HepG2 (cell line): Measurements from ENCODE around the gene PLCXD1. TPM values are rescaled to one million over a fixed set of nuclear protein-coding genes. Genes with fewer than 3 reads are reported as not detected.

Experiments used
- AGO1 ChIP-seq: fragments of 200-400 bp; formaldehyde crosslinking; IDR thresholded peaks from 2 replicates; pipeline ENCODE4 v1.6.1; 2017; ENCODE audit warnings: mild to moderate bottlenecking, low read depth, low read length, moderate library complexity; ENCODE audit not compliant: poor library complexity, severe bottlenecking
- AGO2 ChIP-seq: fragments of 200-400 bp; formaldehyde crosslinking; optimal IDR thresholded peaks from 2 replicates; pipeline ENCODE3; 2017; ENCODE audit warnings: mild to moderate bottlenecking, low read depth, low read length, moderate library complexity
- ARID2 ChIP-seq: sonication (generic); formaldehyde crosslinking; IDR thresholded peaks from 2 replicates; pipeline ENCODE4 v1.8.1; 2022; ENCODE audit warnings: mild to moderate bottlenecking, missing genetic modification reagents, borderline replicate concordance
- EED ChIP-seq: sonication (generic); formaldehyde crosslinking; IDR thresholded peaks from 2 replicates; pipeline ENCODE4 v1.5.0; 2020; ENCODE audit warnings: mild to moderate bottlenecking, missing genetic modification reagents
- GABPB1 ChIP-seq: IDR thresholded peaks from 2 replicates; pipeline ENCODE4 v1.6.1; 2016; ENCODE audit warnings: mild to moderate bottlenecking, missing genetic modification reagents, moderate library complexity, missing compliant biosample characterization
- HNRNPL ChIP-seq: fragments of 200-400 bp; formaldehyde crosslinking; IDR thresholded peaks from 2 replicates; pipeline ENCODE4 v1.6.1; 2017; ENCODE audit warnings: mild to moderate bottlenecking, low read depth, low read length
- KDM5A ChIP-seq: fragments of 200-600 bp; sonication (generic); IDR thresholded peaks from 2 replicates; pipeline ENCODE4 v1.7.0; 2018; ENCODE audit warnings: antibody characterized with exemption, mild to moderate bottlenecking, low read length, borderline replicate concordance
- NAIF1 ChIP-seq: sonication (generic); formaldehyde crosslinking; IDR thresholded peaks from 2 replicates; pipeline ENCODE4 v1.5.0; 2020; ENCODE audit warnings: mild to moderate bottlenecking, missing genetic modification reagents, borderline replicate concordance
- RARA ChIP-seq: IDR thresholded peaks from 2 replicates; pipeline ENCODE4 v1.6.1; 2016; ENCODE audit warnings: missing genetic modification reagents, missing compliant biosample characterization
- RBM39 ChIP-seq: fragments of 200-400 bp; formaldehyde crosslinking; IDR thresholded peaks from one replicate; pipeline ENCODE4 v1.6.1; 2018; ENCODE audit warnings: antibody characterized with exemption, mild to moderate bottlenecking, low read depth, low read length; ENCODE audit not compliant: poor library complexity, severe bottlenecking
- SIN3B ChIP-seq: fragments of 150-350 bp; IDR thresholded peaks from 2 replicates; pipeline ENCODE4 v1.6.1; 2014; ENCODE audit warnings: low read length
- SMYD3 ChIP-seq: sonication (generic); formaldehyde crosslinking; IDR thresholded peaks from 2 replicates; pipeline ENCODE4 v1.8.1; 2023; ENCODE audit warnings: mild to moderate bottlenecking, missing genetic modification reagents
- ZFP90 ChIP-seq: sonication (generic); formaldehyde crosslinking; IDR thresholded peaks from 2 replicates; pipeline ENCODE4 v1.8.0; 2022; ENCODE audit warnings: missing genetic modification reagents, mild to moderate bottlenecking, inconsistent platforms, borderline replicate concordance
- ZNF333 ChIP-seq: sonication (generic); formaldehyde crosslinking; IDR thresholded peaks from 2 replicates; pipeline ENCODE4 v1.4.0; 2020; ENCODE audit warnings: mild to moderate bottlenecking, missing genetic modification reagents, borderline replicate concordance
- ZNF496 ChIP-seq: sonication (generic); formaldehyde crosslinking; IDR thresholded peaks from 2 replicates; pipeline ENCODE4 v1.8.1; 2023; ENCODE audit warnings: mild to moderate bottlenecking, moderate library complexity, missing genetic modification reagents; ENCODE audit not compliant: insufficient replicate concordance
- ZNF556 ChIP-seq: sonication (generic); formaldehyde crosslinking; IDR thresholded peaks from 2 replicates; pipeline ENCODE4 v1.4.0; 2020; ENCODE audit warnings: mild to moderate bottlenecking, missing genetic modification reagents, borderline replicate concordance
- ZNF670 ChIP-seq: sonication (generic); formaldehyde crosslinking; IDR thresholded peaks from 2 replicates; pipeline ENCODE4 v1.8.0; 2022; ENCODE audit warnings: mild to moderate bottlenecking, missing genetic modification reagents, borderline replicate concordance
- ZNF772 ChIP-seq: sonication (generic); formaldehyde crosslinking; IDR thresholded peaks from 2 replicates; pipeline ENCODE4 v1.5.0; 2020; ENCODE audit warnings: mild to moderate bottlenecking, missing genetic modification reagents
- ZNF773 ChIP-seq: sonication (generic); formaldehyde crosslinking; IDR thresholded peaks from 2 replicates; pipeline ENCODE4 v1.4.0; 2020; ENCODE audit warnings: missing genetic modification reagents, borderline replicate concordance
- ZNF83 ChIP-seq: sonication (generic); formaldehyde crosslinking; IDR thresholded peaks from 2 replicates; pipeline ENCODE4 v1.4.0; 2020; ENCODE audit warnings: missing genetic modification reagents, mild to moderate bottlenecking, borderline replicate concordance
- ZSCAN25 ChIP-seq: sonication (generic); formaldehyde crosslinking; IDR thresholded peaks from 2 replicates; pipeline ENCODE4 v1.8.0; 2022; ENCODE audit warnings: mild to moderate bottlenecking, missing genetic modification reagents
- polyA plus RNA-seq, 8 experiments: library from polyadenylated mRNA; depleted of rRNA in 3 of 8; stranded (reverse) in 7 of 8; unstranded in 1 of 8; fragments of >200 nt; fragmentation: Illumina TruSeq in 4 of 8; extraction: Trizol in 4 of 8; gene quantifications; 2 replicates each; pipeline versions ENCODE4 v1.2.1 to v1.2.3, GENCODE V29; 2011 to 2016; ENCODE audit warnings: low read depth in 4 of 8, missing spikeins in 1 of 8, mixed read lengths in 1 of 8; ENCODE audit not compliant: insufficient read depth in 1 of 8
- total RNA-seq, 5 experiments: library from RNA; depleted of rRNA; stranded (reverse); fragments of >200 nt; fragmentation: Illumina TruSeq; extraction: Trizol; gene quantifications; 2 replicates each; pipeline ENCODE4 v1.2.3, GENCODE V29; 2016; ENCODE audit warnings: low read depth in 1 of 5
- TF ChIP-seq, protein P1 (sequence below): IDR thresholded peaks from 2 replicates; pipeline ENCODE4 v1.6.1; 2016; ENCODE audit warnings: control low read depth
- TF ChIP-seq, protein P2 (sequence below): sonication (generic); formaldehyde crosslinking; IDR thresholded peaks from 2 replicates; pipeline ENCODE4 v1.5.0; 2020; ENCODE audit warnings: mild to moderate bottlenecking, missing genetic modification reagents
- TF ChIP-seq, protein P3 (sequence below): sonication (generic); formaldehyde crosslinking; IDR thresholded peaks from 2 replicates; pipeline ENCODE4 v1.4.0; 2020; ENCODE audit warnings: mild to moderate bottlenecking, missing genetic modification reagents
- TF ChIP-seq, protein P4 (sequence below): sonication (generic); formaldehyde crosslinking; IDR thresholded peaks from 2 replicates; pipeline ENCODE4 v1.5.0; 2020; ENCODE audit warnings: missing genetic modification reagents

Gene PLCXD1
- total and polyA plus RNA-seq, 2 of the 13 experiments (the other 11 are each of a cell fraction or from before 2014, with no cell fraction given) = 87.7 to 153 TPM

DNA sequence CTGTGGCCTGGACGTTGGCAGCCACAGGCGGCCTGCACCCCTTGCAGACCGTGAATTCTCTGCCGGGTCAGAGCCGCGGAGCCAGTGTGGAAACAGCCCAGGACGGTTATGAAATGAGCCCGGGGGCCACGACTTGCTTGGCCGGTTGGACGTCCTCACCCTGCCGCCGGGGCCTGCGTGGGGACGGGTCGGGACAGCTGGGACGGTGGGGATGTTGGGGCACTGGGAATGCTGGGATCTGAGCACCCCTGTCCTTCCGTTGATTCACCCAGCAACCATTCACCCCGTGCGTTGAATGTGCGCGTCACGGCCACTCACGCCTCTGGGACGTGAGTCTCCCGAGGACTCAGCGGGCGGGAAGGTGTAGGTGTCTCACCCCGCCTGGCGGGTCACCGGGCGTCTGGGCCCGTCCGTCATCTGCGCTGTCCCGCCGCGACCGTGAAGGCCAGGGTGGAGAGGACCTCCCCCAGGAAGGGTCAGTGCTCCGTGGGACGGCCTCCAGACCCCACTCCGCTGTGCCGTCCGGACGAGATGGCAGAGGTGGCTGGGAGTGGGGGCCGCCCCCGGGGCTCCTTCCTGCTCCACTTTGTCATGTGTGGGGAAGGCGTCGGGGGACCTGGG, 4.5 kb upstream of the PLCXD1 start (continued):
- TF ChIP-seq ZNF496 (CRISPR knock-in tag) = no peak
- TF ChIP-seq, protein P1, sequence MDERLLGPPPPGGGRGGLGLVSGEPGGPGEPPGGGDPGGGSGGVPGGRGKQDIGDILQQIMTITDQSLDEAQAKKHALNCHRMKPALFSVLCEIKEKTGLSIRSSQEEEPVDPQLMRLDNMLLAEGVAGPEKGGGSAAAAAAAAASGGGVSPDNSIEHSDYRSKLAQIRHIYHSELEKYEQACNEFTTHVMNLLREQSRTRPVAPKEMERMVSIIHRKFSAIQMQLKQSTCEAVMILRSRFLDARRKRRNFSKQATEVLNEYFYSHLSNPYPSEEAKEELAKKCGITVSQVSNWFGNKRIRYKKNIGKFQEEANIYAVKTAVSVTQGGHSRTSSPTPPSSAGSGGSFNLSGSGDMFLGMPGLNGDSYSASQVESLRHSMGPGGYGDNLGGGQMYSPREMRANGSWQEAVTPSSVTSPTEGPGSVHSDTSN (CRISPR knock-in tag) = no peak
- peak; percentile 30; the same call in 1 of the 2 replicates for TF ChIP-seq ZNF772 (CRISPR knock-in tag)
- peak; percentile 76 for TF ChIP-seq AGO2
- TF ChIP-seq ARID2 (CRISPR knock-in tag) = 0 out of 2 replicates have a peak, but pooled peaks have one; percentile 23
- TF ChIP-seq HNRNPL = 0 out of 2 replicates have a peak, but pooled peaks have one; percentile 8
- no peak for TF ChIP-seq SIN3B
- peak; percentile 33 for TF ChIP-seq RBM39
- no peak for TF ChIP-seq NAIF1
- TF ChIP-seq ZNF556 = no peak
- TF ChIP-seq ZSCAN25 = no peak
- 0 out of 2 replicates have a peak, but pooled peaks have one; percentile 64 for TF ChIP-seq EED
- 0 out of 2 replicates have a peak, but pooled peaks have one; percentile 33 for TF ChIP-seq ZNF773 (CRISPR knock-in tag)
- TF ChIP-seq, protein P2, sequence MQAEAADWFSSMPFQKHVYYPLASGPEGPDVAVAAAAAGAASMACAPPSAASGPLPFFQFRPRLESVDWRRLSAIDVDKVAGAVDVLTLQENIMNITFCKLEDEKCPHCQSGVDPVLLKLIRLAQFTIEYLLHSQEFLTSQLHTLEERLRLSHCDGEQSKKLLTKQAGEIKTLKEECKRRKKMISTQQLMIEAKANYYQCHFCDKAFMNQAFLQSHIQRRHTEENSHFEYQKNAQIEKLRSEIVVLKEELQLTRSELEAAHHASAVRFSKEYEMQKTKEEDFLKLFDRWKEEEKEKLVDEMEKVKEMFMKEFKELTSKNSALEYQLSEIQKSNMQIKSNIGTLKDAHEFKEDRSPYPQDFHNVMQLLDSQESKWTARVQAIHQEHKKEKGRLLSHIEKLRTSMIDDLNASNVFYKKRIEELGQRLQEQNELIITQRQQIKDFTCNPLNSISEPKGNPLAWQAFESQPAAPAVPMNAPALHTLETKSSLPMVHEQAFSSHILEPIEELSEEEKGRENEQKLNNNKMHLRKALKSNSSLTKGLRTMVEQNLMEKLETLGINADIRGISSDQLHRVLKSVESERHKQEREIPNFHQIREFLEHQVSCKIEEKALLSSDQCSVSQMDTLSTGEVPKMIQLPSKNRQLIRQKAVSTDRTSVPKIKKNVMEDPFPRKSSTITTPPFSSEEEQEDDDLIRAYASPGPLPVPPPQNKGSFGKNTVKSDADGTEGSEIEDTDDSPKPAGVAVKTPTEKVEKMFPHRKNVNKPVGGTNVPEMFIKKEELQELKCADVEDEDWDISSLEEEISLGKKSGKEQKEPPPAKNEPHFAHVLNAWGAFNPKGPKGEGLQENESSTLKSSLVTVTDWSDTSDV (CRISPR knock-in tag) = no peak
- TF ChIP-seq, protein P3, sequence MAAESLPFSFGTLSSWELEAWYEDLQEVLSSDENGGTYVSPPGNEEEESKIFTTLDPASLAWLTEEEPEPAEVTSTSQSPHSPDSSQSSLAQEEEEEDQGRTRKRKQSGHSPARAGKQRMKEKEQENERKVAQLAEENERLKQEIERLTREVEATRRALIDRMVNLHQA (CRISPR knock-in tag) = no peak
- no peak for TF ChIP-seq ZNF83 (CRISPR knock-in tag)
- TF ChIP-seq KDM5A = no peak
- peak; percentile 36; the same call in 1 of the 2 replicates for TF ChIP-seq GABPB1 (CRISPR knock-in tag)
- TF ChIP-seq ZFP90 = peak; percentile 42; the same call in 1 of the 2 replicates
- TF ChIP-seq, protein P4, sequence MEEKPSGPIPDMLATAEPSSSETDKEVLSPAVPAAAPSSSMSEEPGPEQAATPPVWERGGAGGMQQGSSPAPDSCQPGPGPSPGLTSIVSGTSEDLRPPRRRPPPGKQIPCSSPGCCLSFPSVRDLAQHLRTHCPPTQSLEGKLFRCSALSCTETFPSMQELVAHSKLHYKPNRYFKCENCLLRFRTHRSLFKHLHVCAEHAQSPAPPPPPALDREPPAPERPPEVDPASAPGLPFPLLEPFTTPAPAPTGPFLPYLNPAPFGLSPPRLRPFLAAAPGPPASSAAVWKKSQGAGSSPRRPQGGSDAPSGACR = no peak
- TF ChIP-seq SMYD3 (CRISPR knock-in tag) = no peak
- no peak for TF ChIP-seq RARA (CRISPR knock-in tag)
- peak; percentile 23; the same call in 1 of the 2 replicates for TF ChIP-seq ZNF670
- TF ChIP-seq AGO1 = no peak
- 0 out of 2 replicates have a peak, but pooled peaks have one; percentile 27 for TF ChIP-seq ZNF333
